Nephron progenitor cell (in vitro differentiated cells): Measurements from ENCODE around the gene ANKFN1.

Source experiments
- DNase-seq: peaks from one replicate; pipeline ENCODE4 v3.0.0; 2021
- H3K27ac Mint-ChIP-seq: 2 replicates; pipeline ENCODE4 v1.8.0; 2021; ENCODE audit warnings: mild to moderate bottlenecking, moderate library complexity, mixed read lengths
- H3K27me3 Mint-ChIP-seq: 2 replicates; pipeline ENCODE4 v1.8.0; 2021; ENCODE audit warnings: mild to moderate bottlenecking, low read depth, mixed read lengths; ENCODE audit not compliant: poor library complexity
- H3K36me3 Mint-ChIP-seq: 2 replicates; pipeline ENCODE4 v1.8.0; 2021; ENCODE audit warnings: low read depth, mixed read lengths
- H3K4me1 Mint-ChIP-seq: 2 replicates; pipeline ENCODE4 v1.8.0; 2021; ENCODE audit warnings: mixed read lengths
- H3K4me3 Mint-ChIP-seq: 2 replicates; pipeline ENCODE4 v1.8.0; 2021; ENCODE audit warnings: mild to moderate bottlenecking, moderate library complexity, mixed read lengths
- H3K9me3 Mint-ChIP-seq: 2 replicates; pipeline ENCODE4 v1.8.0; 2021; ENCODE audit warnings: mild to moderate bottlenecking, moderate library complexity, mixed read lengths
- CTCF ChIP-seq: fragments of 200-600 bp; sonication (generic); IDR thresholded peaks from 2 replicates; pipeline ENCODE4 v1.5.0; 2021; ENCODE audit warnings: antibody characterized with exemption

ANKFN1 gene

DNA sequence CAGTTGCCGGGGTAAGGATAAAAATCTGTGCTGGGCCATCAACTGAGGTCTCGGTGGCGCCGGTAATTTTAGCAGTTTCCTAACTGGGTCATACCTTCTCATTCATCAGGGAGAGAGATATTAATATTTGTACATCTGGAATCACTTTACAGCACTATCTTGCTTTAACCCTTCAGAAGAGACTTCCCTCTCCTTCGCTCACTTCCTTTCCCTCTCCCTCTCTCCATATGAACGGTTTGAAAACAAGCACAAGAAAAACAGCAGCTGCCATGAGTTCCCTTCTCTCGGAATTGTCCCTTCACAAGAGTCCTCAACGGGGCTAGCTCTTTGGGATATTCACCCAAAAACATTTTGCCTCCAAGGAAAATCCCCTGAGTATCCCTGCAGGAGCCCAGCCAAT is 295.9 kb downstream of the ANKFN1 start:
- Mint-ChIP-seq H3K27me3 (peaks cover 10% of the 10 kb centered on the region), H3K36me3 (no peaks in the 10 kb centered on the region), H3K9me3 (no peaks in the 10 kb centered on the region), H3K4me1 (peaks cover 11% of the 10 kb centered on the region), H3K4me3 (no peak overlapping the region), H3K27ac (peak overlapping the region; percentile 65)
- DNase-seq, result no peak
- no peak for TF ChIP-seq CTCF

DNA sequence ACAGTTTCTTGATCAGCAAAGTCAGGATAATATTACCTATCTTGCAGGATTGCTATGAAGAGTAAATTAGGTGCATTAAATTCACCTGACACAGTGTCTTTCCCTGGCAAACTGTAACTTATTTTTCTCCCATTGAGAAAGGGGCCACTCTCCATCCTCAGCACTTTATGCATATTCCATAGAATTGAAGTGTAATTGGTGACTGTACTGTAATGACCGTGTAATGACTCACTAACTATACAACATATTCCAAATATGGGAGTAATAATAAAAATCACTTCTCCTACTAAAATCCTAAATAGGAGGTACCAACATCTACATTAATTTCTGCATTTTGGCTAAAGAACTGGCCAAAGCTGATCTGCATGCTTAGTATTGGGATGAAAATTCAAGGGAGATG is 298.4 kb downstream of the ANKFN1 start:
- H3K4me3 Mint-ChIP-seq, result no peak overlapping the region
- H3K36me3 Mint-ChIP-seq, result no peaks in the 10 kb centered on the region
- no peak for DNase-seq
- peaks cover 13% of the 10 kb centered on the region for H3K27me3 Mint-ChIP-seq
- peaks cover 4% of the 10 kb centered on the region for H3K9me3 Mint-ChIP-seq
- no peak overlapping the region for H3K27ac Mint-ChIP-seq
- H3K4me1 Mint-ChIP-seq, result peaks cover 11% of the 10 kb centered on the region
- no peak for TF ChIP-seq CTCF

DNA sequence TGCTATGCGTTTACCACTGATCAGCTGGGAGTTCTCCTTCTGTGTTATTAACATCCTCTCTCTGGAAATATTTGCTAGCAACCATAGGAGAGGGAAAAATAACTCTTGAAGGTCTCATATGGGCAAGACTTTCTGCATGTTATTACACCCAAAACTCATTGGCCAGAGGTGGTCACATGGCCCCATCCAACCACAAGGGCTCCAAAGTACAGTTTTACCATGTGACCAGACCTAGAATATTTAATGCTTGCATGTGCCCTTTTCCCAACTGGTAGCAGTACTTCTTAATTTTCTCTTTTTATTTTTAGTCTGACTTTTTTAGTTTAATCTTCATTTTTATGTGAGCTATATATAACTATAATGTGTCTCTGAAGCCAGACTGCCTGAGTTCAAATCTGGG is 299.2 kb downstream of the ANKFN1 start:
- TF ChIP-seq CTCF, result no peak
- Mint-ChIP-seq H3K27ac (no peak overlapping the region), H3K4me1 (peaks cover 11% of the 10 kb centered on the region), H3K36me3 (no peaks in the 10 kb centered on the region), H3K4me3 (no peak overlapping the region), H3K27me3 (peaks cover 13% of the 10 kb centered on the region), H3K9me3 (peaks cover 4% of the 10 kb centered on the region)
- DNase-seq, result no peak

- no peak for DNase-seq
- H3K36me3 Mint-ChIP-seq, result no peaks in the 10 kb centered on the region
- no peak overlapping the region for H3K4me3 Mint-ChIP-seq
- no peak overlapping the region for H3K27ac Mint-ChIP-seq
- peaks cover 4% of the 10 kb centered on the region for H3K9me3 Mint-ChIP-seq
- H3K27me3 Mint-ChIP-seq, result peaks cover 11% of the 10 kb centered on the region
- no peak for TF ChIP-seq CTCF
- H3K4me1 Mint-ChIP-seq, result no peaks in the 10 kb centered on the region
These were observed 304.2 kb downstream of the ANKFN1 start for GRCh38 chr17:56457501-56457900.

- H3K36me3 Mint-ChIP-seq, result no peaks in the 10 kb centered on the region
- peaks cover 2% of the 10 kb centered on the region for H3K9me3 Mint-ChIP-seq
- TF ChIP-seq CTCF, result no peak
- no peak overlapping the region for H3K4me3 Mint-ChIP-seq
- no peaks in the 10 kb centered on the region for H3K27me3 Mint-ChIP-seq
- no peak for DNase-seq
- H3K27ac Mint-ChIP-seq, result no peak overlapping the region
- H3K4me1 Mint-ChIP-seq, result no peaks in the 10 kb centered on the region
These were observed 312.6 kb downstream of the ANKFN1 start for GRCh38 chr17:56465886-56466285.

GRCh38 chr17:56468840-56469239 is 315.6 kb downstream of the ANKFN1 start:
- no peaks in the 10 kb centered on the region for H3K27me3 Mint-ChIP-seq
- H3K36me3 Mint-ChIP-seq, result peaks cover 4% of the 10 kb centered on the region
- H3K4me3 Mint-ChIP-seq, result no peak overlapping the region
- H3K9me3 Mint-ChIP-seq, result peaks cover 15% of the 10 kb centered on the region
- H3K4me1 Mint-ChIP-seq, result no peaks in the 10 kb centered on the region
- H3K27ac Mint-ChIP-seq, result no peak overlapping the region
- no peak for TF ChIP-seq CTCF
- DNase-seq, result no peak
